Left kidney (tissue), 2 donors: ENCODE measurements around the gene GPBP1. TPM values are rescaled to one million over a fixed set of nuclear protein-coding genes. Genes with fewer than 3 reads are reported as not detected.
A peak's percentile ranks its signal among the peaks of the same experiment; 100 is the strongest.
"Not testable (repeated sequence)": the region's sequence is repeated elsewhere in the genome, so short reads cannot be mapped to it uniquely, and the experiment has no call there.

ENCODE experiments used
- DNase-seq: peaks from one replicate; pipeline ENCODE4 v3.0.0-alpha.2; 2013
- polyA plus RNA-seq: library from polyadenylated mRNA; unstranded; fragments of 120-200 nt; gene quantifications from one replicate; pipeline ENCODE4 v1.2.1, GENCODE V29; 2013; ENCODE audit not compliant: insufficient read length

The GPBP1 gene
- polyA plus RNA-seq, 1 donor: 196 TPM

DNA sequence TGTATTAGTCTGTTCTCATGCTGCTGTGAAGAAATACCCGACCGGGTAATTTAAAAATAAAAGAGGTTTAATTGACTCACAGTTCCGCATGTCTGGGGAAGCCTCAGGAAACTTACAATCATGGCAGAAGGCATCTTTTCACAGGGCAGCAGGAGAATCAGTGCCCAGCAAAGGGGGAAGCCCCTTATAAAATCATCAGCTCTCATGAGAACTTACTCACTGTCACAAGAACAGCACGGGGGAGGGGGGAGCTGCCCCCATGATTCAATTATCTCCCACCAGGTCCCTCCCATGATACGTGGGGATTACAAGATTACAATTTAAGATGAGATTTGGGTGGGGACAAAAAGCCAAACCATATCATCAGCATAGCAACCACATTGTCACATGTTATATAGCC lies 102.5 kb downstream of the GPBP1 start:
- no peak for DNase-seq

DNA sequence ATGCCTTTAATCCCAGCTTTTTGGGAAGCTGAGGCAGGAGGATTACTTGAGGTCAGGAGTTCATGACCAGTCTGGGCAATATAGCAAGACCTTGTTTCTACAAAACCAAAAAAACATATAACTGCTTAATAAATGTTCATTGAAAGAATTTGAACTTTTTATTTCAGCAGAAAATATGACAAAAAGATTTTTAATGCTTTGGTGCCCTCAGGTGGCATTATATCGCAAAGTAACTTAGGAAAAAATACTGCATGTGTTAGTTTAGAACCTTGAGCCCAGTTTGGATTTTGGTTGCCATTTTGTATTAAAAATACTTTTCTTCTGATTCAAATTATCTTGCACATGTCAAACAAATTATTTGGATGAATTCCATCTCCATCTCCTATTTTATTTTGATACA lies 103.2 kb downstream of the GPBP1 start:
- DNase-seq: peak; percentile 6

DNA sequence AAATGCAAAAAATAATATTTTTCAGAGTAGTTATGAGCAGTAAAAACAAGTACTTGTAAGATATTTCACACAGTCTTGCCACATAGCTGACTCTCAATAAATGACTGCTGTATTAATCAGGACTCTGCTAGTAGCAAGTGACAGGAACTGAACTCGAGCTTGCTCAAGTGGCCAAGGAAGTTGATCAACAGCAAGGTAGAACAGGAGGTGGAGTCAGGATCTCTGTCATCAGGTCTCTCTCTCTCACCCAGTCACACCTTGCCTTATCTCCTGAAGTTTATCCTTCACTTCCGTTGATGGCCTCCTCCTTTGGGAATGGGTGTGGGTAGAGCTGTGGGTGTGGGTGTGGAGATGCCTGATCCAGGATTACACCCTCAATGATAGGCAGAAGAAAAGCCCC lies 107.0 kb downstream of the GPBP1 start:
- no peak for DNase-seq

DNA sequence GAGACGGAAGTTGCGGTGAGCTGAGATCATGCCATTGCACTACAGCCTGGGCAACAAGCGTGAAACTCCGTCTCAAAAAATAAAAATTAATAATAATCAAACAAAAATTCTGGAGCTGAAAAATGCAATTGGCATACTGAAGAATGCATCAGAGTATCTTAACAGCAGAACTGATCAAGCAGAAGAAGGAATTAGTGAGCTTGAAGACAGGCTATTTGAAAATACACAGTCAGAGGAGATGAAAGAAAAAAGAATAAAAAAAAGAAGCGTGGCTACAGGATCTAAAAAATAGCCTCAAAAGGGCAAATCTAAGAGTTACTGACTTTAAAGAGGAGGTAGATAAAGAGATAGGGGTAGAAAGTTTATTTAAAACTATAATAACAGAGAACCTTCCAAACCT lies 111.2 kb downstream of the GPBP1 start:
- not testable (repeated sequence) for DNase-seq

DNA sequence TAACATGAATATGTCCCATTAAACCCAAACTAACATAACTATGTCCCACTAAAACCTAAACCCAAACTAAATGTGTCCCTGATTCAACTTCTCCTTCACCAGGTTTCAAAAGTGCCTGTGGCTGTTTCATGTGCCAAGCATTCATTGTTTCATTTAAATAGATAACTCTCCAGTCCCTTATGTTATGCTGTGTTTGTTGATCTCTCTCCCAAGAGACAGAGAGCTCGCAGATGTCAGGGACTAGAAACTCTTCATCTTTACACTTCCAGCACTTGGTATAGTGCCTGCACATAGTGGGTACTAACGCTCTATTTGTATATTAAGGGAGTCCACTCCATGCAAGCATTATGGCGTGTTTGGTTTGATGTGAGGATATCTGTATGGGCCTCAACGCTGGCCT lies 118.0 kb downstream of the GPBP1 start:
- no peak for DNase-seq

DNA sequence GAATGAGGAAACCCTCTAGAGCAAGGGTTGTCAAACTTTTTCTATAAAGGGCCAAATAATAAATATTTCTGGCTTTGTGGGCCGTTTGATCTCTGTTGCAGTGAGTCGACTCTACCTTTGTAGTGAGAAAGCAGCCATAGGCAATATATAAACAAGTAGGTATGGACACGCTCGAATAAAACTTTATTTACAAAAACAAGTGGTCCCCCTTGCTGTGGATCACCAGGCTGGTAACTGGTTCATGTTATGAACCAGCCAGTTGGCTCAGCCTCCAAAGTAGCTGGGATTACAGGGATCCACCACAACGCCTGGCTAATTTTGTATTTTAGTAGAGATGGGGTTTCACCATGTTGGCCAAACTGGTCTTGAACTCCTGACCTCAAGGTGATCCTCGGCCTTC lies 118.5 kb downstream of the GPBP1 start:
- no peak for DNase-seq

DNA sequence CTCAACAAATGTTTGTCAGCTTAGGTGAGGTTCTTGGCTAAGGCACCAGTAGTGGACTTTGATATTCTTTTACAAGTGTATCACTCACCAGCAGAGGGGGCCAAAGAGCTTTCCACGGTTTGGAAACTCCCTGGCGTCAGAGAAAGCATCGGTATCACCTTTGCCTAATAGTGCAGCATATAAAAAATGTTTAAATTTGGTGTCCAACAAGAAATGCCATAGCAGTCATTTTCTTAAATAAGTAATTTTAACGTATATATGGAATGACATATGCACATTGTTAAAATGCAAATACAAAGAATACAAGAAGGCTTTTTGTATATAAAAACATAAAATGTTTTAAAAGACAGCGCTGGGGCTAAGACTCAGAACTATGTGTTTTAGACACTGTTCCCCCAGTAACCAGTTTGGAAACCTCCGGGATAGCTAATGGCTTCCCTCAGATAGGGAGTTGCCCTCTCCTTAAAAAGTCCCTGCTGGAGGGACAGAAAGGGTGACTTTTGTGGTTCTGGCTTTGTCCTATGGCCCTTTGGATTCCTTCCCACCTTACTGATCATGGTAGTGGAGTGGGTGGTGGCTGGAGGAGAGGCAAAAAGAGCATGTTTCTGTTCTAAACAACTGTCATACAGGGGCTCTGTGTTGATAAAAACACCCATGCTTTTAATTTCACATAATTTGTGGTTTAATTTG lies 124.6 kb downstream of the GPBP1 start:
- DNase-seq: peak; percentile 91

DNA sequence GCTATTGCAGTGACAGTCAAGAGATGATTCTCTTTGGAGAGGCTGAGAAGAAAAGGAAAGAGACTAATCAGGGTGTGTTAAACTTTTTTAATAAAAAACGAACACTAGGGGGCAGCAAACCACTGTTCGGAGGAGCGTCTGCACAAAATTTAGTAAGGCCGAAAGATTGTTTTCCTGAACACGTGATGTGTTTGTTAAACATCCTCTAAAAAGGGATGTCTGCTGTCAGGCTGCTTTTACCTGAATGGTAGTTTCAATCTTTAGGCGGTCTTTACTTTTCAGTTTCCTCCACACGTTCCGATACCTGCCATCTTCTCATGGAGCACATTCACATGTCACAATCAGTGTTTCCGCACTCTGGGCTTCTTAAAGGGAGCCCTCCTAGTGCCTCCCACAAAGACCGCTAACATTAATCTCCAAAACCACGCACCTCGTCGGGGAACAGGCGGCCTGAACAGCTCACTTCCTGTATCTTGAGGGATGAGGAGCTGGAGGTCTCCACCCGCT lies 125.2 kb downstream of the GPBP1 start:
- DNase-seq: peak; percentile 86

DNA sequence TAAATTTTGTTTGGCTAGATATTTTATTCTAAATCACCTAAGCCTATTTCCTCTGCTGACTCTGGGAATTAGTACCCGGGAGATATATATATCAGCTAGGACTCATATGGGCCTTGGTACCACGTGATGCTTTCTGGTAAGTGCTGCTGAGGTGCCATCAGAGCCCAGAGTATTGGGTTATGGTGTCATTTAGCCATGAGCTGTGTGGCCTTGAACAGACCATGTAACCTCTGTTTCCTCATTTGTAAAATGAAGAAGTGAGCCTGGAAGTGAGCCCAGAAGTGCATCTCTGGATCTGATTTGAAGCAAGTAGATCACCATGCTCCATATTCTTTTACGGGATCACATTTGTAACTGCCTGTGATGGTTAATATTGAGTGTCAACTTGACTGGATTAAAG lies 126.1 kb downstream of the GPBP1 start:
- no peak for DNase-seq

DNA sequence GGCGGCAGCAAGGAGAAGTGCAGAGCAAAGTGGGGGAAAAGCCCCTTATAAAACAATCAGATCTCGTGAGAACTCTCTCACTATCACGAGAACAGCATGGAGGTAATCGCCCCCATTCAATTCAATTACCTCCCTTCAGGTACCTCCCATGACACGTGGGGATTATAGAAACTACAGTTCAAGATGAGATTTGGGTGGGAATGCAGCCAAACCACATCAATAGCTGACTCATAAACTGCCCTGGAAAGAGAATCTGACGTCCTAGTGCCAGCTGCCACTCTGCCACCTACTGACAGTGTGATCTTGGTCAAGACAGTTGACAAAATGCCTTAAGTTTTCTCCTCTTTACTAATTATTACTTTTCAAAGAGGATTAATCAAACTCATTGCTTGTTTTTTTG lies 128.3 kb downstream of the GPBP1 start:
- no peak for DNase-seq

DNA sequence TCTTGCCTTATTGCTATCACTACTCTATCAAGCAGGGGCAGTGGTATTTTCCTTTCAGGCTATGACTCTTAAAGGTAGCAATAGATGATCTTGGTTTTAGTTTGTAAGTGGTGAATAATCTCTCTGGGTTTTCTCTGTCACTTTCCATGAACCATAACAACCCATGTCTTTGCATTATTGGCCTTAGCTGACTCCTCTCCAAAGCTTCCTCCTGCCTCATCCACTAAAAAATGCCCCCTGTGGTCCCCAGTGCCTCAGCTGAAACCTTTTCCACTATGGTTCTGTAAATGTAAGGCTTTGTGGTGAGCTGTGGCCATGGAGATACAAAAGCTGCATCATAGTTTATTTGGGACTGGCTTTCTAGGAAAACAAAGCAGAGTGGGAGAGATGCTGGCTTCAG lies 128.8 kb downstream of the GPBP1 start:
- DNase-seq: no peak

DNA sequence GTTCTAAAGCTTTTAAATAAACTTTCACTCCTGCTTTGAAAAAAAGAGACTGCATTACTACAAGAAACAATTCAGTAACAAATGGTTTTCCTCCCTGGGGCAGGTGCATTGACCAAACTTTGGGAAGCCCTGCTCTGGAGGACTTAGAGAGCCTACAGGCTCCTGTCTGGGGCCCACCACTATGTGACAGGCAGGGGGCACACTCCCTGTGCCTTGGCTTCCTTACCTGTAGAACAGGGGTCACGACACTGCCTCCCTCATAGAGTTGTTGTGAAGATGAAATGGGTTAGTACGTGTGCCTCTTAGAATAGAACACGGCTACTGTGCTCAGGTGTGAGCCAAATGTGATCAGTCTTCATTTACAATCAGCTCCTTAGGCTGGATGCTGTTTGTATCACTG lies 130.1 kb downstream of the GPBP1 start:
- no peak for DNase-seq

DNA sequence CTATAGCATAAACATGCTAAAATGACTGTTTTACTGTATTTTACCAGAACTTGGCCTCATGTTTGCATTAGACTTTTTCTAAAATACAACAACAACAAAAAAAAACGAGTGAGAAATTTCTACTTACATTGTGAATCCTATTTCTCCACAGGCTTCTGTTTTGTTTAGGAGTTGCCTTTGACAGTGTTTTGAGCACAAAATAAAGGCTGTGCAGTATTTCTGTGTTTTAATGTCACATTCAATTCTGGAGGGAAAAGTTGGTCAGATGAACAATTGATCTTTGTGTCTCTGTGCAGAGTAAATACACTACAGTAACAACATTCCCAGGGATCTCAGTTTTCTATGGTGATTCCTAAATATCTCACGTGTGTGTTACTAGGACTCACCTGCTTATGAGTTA lies 131.1 kb downstream of the GPBP1 start:
- DNase-seq: no peak

DNA sequence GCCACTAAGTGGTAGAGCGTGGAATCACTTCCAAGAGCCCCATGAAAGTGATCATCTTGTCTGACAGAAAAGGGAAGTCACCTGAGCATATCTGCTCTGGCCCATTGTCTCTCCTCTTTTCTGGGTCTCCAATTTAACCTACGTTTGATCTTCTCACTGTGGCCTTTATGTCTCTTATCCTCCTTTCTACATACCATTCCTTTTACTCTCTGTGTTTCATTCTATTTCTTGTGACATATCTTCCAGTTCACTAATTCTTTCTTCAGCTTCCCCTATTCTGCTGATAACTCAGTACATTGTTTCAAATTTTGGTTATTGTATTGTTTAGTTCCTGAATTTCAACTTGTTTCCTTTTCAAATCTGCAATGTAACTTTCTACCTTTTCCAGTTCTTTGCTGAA lies 132.5 kb downstream of the GPBP1 start:
- DNase-seq: no peak

DNA sequence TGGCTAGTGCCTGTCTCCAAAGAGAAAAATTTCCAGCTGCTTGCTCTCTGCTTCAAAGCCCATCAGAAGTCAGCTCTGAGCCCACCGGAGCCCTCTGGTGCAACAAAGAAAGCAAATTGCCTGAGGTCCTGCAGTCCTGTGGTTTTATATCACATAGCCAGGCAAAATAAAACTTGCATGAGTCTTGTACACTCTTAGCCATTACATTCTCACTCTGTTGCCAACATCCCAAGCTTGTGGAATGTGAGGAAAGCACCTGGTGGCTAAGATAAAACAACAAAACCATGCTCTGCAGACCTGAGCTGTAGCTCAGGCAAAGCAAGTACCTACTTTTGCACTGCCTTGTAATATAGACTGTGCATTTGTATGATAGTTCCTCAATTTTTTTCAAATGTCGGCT lies 133.7 kb downstream of the GPBP1 start:
- DNase-seq: no peak

DNA sequence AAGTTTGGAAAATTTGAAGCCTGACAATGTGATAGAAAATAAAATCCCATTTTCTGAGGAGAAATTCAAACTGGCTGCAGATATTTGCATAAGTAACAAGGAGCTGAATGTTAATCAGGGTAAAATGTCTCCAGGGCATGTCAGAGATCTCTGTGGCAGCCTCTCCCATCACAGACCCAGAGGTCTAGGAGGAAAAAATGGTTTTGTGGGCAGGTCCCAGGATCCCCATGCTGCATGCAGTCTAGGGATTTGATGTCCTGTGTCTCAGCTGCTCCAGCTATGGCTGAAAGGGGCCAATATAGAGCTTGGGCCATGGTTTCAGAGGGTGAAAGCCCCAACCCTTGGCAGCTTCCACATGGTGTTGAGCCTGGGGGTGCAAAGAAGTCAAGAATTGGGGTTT lies 135.2 kb downstream of the GPBP1 start:
- not testable (repeated sequence) for DNase-seq

DNA sequence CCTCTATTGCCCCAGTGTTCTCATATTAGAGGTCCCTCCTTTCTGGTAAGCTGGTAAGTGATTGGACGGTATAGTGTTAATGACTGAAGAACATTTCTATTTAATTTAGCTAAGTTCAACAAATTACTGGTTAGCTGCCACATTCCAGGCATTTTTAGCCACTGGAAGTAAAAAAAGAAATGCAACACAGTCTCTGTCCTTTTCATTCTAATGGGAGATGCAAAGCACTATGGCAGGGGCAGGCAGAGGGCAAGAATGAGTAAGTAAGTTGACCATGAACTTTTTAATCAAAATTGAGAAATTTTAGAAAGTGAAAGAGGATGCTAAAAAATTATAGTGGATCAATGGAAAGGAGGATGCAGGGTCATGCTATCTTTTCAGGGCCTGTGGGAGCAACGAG lies 137.4 kb downstream of the GPBP1 start:
- DNase-seq: no peak

DNA sequence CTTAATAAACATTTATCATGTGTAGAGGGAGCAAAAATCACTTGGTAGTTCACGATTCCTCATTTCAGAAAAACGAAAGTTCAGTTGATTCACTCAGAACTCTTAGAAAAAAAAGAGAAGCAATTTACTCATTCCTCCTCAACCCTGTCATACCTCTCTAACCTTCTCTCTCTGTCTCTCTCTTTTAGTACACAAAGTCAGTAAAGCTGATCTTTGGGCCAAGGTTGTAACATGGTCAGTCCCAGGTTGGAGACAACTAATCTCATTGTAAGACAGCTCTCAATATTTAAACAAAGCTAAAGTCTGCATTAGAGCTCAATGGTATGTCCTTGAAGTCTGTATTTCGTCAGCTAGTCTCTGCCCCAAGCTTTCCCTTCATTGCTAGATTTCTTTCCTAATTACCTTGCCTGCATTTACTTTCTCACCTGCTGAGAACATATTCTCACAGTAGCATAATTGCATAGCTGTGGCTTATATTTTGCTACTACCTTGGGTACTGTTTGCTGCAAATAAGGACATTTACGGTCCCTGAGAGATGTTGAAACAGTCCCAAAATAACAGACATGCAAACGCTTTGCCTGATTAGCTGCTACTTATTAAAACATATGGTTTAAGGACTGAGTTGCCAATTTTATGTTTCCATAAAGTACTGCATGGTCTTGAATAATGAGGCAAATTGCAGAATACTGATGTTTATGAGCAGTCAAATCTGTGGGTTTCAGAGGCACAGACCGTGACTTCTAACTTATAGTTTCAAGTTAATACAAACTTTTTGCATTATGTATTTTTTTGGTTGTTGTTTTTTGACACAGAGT lies 138.3 kb downstream of the GPBP1 start:
- DNase-seq: no peak

DNA sequence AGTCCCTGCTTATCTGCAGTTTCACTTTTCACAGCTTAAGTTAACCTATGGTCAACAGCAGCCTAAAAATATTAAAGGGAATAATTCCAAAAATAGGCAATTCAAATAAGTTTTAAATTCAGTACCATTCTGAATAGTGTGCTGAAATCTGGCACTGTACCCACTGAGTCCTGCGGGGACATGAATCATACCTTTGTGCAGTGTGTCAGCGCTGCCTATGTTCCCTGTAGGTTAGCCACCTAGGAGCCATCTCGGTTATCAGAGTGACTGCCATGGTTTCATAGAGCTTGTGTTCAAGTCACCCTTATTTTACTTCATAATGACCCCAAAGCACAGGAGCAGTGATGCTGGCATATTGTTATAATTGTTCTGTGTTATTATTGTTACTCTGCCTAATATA lies 139.9 kb downstream of the GPBP1 start:
- DNase-seq: no peak
